ENCODE results near the gene SYT2.

The SYT2 gene

DNA sequence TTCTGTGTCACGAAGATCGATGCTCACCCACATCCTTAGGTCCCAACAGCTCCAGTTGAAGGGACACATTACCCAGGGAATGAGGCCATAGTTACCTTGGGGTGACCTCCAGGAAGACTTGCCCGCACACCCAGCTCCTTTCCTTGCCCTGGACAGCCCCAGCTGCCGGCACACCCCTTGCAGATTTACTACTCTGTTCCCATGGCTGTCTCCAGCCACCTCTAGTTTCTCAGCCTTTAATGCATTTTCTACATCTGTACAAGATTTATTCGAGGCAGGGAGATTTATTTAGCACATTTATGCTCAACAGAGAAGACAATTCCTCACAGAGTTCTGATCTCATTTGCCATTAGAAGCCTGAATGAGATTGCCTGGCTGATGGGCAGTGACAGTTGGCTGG is 36.7 kb downstream of the SYT2 start:
- DNase-seq: no peak

DNA sequence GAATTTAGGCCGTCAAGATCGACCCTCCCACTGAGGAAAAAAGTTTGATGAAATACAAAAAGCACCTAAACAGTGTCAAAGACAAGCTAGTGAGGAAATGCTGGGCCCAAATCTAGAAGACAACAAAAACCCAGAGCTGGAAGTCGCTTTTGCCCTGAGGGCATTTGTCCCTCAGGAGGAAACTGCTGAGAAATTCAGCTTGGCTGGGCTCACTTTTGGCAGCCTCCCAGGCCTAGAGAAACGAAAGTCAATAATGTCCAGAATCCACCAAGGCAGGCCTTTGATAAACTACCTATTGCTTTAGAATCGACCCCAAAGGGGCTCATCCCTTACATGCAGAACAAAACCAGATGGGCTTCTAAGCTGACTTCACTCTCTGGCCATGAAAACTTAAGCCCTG is 38.9 kb downstream of the SYT2 start:
- DNase-seq: no peak

DNA sequence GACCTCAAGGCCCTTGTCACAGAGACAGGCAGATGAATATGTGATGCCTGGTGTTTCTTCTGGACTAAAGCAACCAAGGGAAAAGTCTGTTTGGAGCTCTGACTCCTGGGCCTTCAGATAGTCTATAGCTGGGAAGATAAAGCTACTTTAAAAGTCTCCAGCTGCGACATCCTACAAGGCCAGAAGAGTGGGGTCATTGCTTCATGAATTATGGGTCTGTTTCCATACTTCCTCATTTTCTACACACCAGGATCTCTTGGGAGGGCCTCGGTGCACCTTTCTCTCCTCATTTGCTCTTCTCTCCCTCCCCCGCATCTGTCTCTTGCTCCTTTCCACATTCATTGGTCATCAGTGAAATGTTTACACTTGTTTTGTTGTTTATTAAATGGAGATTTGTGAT is 44.8 kb downstream of the SYT2 start:
- no peak for DNase-seq

DNA sequence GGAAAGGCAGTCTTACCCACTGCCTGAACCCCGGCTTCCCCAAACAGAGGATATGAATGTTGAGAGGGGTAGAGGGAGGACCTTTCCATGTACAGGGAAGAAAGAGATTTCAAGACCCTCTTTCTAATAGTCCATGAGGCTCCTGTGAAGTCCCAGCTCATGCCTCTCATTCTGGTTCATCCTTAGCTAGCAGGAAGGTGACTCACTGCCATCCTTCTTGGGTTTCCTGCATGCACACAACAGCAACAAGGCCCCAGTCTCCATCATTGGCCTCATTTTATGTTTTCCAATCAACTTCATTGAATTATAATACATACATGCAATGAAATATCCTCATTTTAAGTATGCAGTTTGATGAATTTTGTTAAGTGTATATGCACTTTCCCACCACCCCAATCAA is 46.2 kb downstream of the SYT2 start:
- DNase-seq: no peak

DNA sequence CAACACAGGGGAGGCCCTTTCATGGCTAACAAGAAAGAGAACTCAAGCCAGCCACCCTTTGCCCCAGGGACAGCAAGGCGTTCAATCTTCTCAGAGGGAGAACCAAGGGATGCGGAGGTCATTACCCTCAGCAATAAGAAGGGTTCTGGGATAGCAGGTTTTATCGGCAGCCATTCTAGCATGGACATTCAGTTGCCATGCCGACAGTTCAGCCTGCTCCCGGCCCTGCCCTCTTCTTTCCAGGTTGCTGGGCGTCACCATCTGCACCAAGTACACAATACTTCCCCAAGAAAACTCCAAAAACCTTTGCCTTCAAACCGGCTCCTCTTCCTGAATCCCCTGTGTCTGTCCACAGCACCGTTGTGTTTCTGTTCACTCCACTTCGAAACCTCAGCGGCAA is 47.1 kb downstream of the SYT2 start:
- DNase-seq: no peak

DNA sequence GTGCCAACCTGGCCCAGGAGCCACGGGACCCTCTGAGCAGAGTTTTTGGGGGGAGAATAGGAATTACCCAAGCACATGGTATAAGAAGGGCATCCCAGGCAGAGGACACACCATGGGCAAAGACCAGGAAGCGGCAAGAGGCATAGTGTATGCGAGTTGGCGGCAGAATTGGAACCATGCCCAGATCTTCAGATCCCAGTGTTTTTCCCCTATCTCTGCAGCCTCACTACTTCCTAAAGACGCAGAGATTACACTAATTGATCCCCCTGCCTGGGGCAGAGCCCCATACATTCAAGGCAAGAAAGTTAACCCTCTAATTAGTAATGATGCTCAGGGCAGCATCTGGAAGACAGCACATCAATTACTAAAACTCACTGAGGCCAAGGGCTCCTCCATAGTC is 48.2 kb downstream of the SYT2 start:
- no peak for DNase-seq

DNA sequence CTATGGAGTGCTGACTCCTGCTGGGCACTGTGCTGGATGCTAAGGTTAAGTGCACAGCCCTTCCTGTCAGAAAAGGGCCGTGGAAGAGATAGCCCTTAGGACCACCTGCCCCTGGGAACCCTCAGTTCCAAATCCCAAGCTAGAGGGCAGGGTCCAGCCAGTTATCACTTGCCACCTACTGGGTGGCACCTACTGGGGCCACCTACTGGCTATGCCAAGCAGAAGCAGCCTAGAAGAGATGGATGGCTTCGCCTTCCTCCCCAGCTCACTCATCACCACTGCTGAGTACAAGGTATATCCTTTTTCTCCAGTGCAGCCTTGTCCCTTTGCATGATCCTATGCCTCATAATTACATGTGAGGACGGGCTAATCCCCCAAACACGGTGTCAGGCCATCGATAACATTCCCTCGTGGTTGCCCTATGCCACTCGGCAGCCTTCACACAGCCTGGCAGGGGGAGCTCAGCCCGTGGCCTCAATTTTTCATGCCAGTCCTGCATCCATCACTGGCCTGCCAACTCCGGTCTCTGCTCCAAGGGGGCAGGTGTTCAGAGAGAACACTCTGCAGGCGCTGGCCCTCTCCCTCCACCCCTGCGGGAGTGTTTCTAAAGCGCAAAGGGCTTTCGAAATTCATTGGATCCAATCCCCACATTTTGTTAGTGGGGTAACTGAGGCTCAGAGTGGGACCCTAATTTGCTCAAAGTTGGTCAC is 49.0 kb downstream of the SYT2 start:
- no peak for DNase-seq

DNA sequence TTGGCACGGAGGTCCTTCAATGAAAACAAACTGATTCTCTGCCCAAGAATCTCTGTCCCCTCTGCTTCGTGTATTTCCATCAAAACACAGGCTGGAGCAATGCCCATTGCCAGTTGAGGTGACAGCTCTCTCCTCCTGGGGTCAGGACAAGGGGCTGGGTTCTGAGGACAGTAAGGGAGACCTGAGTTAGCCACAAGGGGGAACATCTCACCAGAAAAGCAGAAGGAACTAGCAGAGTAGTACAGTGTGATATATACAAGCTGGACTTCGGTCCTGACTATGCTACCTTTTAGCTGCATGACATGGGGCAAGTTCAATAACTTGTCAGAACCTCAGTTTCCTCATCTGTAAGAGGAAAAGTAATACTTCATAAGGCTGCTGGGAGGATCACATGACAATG is 50.3 kb downstream of the SYT2 start:
- DNase-seq: no peak

DNA sequence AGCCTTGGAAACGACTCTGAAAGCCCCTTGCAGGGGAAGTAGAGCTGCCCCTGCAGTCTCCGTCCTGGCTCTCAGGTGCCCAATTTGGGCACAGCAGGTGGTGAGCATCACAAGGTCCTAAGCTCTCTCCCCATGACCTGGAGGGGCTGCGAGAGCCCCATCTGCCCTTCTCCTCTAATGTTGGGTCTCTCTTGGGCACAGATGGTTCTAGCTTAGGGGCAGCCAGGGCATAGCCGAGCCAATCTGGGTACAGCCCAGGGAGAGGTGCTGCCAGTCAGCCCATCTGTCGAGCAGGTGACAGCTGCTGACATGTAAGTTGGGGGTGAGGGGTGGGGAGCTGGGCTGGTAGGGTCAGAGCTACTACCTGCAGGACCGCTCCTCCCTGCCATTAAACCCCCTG is 50.7 kb downstream of the SYT2 start:
- DNase-seq: no peak

DNA sequence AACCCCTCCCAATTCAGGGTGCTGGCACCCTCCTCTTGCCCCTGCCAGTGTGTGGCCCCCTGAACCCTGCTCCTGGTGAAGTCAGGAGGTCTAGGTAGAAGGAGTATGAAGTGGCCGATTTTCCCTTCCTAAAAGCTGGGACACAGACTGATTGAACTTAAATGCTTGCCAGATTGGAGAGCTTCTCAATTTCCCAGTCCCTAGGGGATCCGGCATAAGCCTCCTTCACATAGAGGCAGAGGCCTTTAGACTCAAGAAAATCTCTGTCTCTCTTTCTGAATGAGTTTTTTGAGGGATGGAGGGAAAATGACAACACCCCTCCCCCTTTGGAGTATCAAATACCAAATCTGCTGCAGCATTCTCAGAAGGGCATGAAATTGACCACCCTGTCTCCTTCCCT is 51.5 kb downstream of the SYT2 start:
- no peak for DNase-seq

DNA sequence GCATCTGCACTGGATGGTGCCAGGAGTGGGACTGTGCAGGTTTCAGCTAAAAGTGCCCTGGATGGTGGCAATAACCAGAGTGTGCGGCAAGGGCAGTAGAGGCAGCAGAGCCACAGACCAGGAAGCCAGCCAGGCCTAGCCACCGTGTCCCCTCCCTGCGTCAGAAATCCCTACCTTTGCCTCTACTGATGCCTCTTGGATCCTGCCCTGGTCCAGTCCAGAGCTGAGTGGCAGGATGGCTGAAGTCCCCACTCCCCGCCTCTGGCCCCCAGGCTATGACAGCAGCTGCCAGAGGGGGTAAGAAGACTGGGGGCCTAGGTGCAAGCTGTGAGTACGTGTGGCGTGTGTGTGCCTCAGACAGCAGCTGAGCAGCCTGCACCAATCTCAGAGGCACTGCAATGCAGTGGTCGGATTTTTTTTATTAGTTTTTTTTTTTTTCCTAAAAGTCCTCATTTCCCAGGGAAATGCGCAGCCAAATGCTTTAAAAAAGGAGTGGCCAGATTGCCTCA is 51.9 kb downstream of the SYT2 start:
- DNase-seq: no peak

DNA sequence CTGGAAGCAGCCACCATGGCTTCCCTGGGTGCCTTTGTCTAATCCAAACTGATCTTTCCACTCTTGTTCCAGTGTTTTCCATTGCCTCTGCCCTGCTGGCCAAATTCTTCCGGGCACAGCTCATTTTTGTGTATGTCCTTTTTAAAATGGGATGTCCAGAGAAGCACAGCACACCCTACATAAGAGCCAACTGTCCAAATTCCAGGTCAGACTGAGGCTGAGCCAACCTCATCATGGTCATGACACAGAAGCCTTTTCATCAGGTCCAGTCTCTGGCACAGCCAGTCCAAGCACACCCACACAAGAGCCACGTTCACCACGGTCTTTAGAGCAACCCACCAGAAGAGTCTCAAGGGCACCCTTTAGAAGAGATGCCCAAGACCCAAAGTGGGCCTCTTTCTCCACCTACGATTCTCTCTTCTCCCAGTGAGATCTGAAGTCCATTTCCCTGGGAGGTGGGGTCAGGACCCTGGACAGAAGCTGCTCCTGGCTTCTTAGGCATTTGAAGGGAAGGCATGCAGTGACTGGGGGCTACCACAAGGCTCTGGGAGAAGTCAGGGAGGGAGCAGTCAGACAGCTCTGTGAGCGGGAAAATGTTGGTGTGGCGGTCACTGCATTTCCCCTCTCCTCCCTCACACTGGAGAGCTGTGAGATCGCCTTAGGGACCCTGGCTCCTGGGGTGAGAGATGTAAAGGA is 53.2 kb downstream of the SYT2 start:
- no peak for DNase-seq

DNA sequence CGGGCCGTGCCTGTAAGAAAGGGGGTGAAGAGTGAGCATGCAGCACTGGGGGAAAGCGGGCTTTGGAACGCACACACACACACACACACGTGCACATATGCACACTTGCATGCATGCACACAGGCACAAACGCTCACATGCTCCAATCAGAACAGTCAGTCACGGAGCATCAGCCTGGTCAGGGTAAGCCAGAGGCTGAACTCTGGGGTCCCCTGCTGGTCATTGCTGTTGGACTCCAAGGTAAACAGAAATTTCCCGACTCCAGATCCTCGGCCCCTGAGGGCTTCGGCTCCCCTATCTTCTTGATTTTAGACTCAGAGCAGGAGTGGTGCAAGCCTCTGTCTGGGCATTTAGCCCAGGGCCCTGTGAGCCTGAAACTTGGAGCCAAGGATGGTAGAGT is 54.2 kb downstream of the SYT2 start:
- no peak for DNase-seq

DNA sequence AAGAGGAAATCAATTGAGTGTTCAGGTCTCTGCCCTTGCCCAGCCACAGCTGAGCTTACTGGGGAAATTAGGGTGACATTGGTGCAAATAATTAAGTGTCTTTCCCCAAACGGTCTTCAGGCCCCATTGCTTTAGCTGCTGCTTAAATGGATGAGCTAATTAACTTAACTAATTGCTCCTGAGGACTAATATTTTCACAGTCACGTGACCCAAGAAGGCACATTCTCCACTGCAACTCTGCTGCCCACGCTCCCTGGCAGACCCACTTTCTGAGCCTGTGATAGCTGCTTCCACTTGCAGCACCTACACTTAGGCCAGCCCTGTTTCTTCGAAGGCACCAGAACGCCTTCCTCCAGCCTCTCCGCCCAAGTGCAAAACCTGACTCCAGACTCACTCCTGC is 56.2 kb downstream of the SYT2 start:
- no peak for DNase-seq

DNA sequence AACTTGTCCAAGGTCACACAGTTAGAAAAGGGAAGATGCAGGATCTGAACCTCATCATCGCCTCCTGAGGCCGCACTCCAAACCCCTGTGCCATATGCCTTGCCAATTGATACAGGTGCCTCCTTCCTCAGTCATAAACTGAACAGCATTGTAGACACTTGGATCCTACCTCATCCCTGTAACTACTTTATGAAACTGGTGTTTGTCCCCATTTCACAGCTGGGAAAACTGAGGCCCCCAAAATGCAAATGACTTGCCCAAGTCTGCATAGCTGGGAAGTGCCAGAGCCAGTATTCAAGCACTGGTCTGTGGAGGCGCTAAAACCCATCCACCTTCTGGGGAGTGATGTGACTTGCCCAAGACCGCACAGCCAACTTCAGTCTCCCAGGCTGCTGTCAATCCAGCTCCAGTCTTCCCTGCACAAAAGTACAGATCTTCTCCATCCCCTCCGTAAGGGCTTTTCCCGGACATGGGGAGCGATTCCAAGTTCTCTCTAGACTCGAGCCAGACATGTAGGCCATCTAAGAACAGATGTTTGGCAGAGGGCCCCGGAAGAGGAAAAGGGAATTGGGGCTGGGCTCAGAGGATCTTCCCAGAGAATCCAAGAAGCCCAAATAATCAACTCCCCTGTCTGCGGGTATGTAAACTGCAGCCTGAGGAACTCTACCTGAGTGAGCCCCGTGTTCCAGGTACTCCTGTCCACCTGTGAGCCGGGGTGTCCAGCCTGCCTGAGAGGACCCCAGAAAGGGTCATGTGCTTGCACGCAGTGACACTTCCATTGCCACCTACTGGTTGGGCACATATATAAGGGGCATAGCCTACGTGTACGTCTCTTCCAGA is 60.5 kb downstream of the SYT2 start:
- DNase-seq: no peak

DNA sequence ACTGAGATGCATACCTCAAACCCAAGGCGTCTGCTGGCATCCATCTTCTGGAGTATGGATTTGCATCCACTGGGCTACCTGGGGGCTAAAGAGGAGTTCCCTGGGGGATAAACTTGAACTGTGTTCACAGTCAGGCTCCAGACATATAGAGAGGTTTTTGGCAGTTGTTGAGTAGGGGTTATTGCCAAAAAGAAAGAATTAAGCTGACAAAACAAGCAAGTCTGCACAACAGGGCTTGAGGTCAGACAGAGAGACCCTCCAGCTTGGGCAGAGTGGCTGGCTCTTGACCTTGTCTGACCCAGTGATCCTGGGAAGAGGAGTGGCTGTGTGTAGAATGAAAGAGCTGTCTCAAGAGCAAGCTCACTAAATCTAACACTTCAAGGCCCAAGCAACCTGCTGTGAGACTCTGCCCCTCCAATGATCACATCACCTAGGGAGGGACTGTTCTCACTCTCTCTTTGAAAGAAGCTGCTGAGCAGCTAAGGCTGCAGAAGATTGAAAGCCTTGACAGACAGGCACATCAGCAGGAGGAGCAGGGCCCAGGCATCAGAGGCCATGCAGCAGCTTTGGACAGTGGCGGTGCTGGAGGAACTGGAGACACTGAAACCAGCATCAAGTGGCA is 61.5 kb downstream of the SYT2 start:
- no peak for DNase-seq

DNA sequence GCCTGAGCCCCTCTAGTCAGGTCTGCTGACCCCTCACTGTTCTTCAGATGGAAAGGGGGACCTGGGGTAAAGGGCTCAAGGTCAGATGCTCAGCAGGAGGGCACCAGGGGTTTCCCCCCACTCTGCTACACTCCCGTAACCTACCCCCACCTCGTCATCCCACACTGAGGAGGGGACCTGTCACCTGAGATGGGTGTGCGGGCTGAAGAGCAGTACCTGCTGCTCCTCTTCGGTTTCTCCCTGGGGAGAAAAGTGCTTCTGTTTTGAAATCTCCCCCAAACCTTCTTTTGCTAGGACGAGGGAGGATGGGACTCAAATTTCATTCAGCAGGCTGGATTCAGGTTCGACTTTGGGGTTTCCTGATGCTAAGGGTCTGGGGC is 65.2 kb downstream of the SYT2 start:
- DNase-seq: no peak

DNA sequence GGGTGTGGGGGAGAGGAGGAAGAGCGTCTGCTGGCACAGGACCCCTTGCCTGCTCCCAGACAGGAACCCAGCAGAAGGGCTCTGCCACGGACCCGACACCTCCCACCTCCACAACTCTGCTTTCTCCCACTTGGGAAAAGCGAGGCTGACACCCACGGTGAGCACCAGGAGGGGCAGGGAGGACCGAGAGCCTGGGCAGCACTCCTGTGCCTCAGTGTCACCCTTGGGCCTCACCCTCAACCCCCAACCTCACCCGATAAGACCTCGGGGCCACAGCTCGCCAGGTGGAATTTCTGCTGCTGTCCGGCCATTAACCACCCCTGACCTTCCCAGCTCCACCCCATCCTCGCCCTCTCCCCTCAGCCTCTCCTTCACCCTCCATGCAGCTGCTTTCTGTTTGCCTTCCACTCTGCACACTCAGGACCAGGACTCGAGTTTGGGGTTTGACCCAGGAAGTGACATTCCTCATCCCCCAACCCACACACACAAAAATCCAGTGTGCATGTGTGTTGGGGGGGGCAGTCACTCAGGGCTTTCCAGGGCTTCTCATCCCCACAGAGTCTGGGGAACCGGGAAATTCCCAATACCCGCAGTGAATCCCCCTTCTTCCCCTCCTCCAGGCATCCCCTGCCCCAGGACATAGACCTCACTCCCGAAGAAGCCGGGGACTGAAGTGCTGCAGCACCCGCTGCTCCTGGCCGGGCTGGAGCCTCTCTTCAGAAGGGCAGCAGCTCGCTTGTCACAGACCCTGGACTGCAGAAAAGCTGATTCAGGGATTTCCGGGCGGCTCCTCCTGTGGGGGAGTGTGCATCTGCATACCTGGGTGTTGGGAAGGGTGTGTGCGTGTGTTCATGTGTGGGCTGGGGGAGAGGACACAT is 65.8 kb downstream of the SYT2 start:
- DNase-seq: no peak

DNA sequence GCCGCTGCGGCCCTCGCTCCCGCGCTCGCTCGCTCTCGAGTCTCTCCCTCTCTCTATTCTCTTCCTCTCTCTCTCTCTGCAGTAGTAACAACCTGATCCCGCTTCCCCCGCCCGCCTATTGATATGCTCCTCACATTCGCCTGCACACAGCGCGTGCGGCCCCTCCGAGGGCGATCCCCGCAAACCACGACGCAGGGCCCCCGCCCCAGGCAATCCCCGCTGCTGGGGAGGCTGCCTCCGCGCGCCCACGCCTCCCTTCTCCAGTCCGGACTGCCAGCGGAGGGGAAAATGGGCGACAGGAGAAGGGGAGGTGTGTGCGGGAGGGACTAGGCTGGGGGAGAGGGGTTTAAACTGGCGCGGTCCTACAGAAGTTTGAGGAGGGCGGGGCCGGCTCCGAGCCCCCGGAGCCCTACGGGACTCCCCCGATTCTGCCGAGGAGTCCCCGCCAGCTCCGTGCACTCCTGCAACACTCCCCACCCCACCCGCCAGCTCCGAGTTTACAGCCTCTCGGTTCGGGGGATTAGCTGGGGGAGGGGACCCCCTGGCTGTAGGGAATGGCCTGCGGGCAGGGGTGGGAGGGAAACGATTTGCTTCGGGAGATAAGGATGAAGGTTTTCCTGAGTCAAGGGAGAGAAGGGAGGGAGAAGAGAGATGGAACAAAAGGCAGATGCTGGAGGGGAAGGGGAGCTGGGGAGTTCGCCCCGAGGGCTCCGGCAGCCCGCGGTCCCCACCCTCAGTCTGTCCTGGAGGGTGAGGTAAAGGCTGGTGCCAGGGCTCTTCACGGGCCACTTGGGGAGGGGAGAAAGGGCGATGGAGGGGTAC is 66.6 kb downstream of the SYT2 start:
- DNase-seq: no peak

DNA sequence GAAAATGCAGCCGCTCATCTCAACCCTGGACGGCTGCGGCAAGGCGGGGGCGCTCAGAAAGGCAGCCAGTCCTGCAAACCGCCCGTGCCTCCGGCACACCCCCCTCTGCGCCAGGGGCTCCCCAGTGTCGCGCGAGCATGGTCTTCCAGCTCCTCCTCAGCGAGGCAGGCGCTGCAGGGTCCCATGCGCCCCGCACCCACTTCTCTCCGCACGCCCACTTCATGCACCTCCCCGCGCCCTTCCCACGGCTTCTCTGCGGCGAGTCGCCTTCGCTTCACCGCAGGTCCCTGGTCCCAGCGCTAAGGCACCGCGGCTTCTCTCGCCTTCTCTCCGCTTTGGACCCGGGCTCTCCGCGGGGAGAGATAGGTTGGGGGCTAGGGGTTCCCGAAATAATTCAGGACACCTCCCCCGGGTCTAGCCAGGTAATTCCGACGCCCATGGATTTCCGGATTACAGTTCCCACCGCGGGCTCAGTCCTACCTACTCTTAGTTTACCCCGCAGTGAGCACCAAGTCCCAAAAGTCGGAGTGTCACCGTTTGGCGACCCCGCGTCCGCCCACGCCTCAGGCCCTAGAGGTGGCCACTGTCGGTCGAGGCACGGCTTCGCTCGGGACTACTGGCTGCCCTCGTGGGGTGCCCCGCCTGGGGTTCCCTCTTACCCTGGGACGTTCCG is 67.5 kb downstream of the SYT2 start:
- no peak for DNase-seq

DNA sequence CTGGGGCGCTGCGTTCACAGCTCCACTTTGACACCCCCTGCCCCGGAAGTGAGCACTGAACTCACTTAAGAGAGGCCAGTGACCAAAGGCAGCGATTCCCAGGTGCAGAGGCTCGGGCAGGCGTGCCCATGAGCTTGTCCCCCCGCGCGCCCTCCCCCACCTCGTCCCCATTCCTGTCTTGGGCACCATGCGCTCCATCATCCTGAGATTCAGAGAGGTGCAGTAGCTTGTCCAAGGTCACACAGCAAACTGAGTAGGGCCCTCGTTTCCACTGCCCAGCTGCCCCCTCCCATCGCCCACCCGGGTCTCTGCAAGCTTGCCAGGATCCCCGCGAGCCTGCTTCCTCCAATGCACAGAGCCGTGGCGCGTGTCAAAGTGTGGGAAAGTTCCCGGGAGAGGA is 68.0 kb downstream of the SYT2 start:
- no peak for DNase-seq
